ELF-1 (cell line): ENCODE results near the gene DLX1.
"Not testable (repeated sequence)": the region's sequence is repeated elsewhere in the genome, so short reads cannot be mapped to it uniquely, and the experiment has no call there.

ENCODE experiments used
- DNase-seq: peaks from one replicate; pipeline ENCODE4 v3.0.0-alpha.2; 2016; ENCODE audit warnings: low read depth, low spot score

The DLX1 gene

DNA sequence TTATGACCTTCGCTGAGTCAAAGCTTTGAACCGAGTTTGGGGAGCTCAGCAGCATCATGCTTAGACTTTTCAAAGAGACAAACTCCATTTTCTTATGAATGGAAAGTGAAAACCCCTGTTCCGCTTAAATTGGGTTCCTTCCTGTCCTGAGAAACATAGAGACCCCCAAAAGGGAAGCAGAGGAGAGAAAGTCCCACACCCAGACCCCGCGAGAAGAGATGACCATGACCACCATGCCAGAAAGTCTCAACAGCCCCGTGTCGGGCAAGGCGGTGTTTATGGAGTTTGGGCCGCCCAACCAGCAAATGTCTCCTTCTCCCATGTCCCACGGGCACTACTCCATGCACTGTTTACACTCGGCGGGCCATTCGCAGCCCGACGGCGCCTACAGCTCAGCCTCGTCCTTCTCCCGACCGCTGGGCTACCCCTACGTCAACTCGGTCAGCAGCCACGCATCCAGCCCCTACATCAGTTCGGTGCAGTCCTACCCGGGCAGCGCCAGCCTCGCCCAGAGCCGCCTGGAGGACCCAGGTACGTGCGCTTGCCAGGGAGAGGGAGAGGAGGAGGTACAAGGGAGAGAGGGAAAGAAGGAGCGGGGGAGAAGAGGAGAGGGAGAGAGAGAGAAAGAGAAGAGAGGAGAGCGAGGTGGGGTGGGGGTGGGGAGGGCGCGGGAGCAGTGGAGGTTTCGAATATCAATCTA, at the start of gene DLX1:
DLX1 (plus strand) TSS at position 48 of the 700 bp plus-strand sequence; CDS start at position 219, 171 bp downstream.
- DNase-seq, result no peak

GRCh38 chr2:172038121-172038520, 47.2 kb upstream of the DLX1 start:
- DNase-seq, result no peak

- DNase-seq, result no peak
These were observed 46.7 kb upstream of the DLX1 start for GRCh38 chr2:172038604-172039003.

DNA sequence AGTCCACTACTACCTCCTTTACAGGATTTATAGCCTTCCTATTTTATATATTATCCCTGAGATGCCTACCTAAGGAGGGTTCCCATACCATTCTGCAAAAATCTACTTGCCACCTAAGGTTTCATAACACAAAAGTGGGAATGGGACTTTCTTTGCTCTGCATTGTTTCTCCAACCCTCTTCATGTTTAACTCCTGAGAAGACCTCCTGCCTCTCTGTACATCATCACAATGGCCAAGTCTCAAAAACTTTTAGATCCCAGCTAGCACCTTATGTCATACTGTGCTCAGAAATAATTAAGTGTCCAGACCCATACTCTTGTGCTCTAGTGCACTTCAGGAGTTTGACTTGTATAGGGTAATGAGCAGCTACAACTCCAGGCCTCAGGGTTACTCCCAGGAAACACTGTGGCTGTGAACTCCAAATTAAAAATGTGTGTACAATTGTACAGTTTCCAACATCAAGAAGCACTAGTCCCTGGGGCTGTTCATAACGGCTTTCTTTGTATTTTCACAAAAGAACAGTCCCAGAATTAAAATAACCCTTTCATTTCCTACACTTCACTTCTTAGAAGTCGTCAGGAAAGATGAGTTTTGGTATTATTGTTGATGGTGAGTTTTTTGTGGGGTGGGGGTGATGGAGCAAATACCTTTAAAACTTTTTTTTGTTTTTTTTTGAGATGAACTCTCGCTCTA, 46.1 kb upstream of the DLX1 start:
- DNase-seq, result no peak

DNA sequence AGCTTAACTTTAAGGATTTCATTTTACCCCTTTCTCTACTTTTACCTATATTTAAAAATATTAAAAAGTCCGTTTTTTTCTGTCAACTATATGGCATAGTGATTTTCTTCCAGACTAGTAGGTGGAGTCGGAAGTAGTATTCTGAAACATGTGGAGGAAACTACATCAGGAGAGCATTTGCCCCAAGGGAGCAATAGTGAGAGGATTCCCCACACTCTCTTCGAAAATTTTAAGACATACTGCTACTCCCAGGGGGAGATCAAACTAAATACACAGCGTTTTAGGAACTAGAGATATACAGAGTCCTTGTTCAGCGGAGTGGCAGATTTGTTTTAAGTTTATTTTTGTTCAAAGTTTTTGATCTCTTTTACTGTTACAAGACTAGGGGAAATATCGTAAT, 45.0 kb upstream of the DLX1 start:
- DNase-seq, result no peak

DNA sequence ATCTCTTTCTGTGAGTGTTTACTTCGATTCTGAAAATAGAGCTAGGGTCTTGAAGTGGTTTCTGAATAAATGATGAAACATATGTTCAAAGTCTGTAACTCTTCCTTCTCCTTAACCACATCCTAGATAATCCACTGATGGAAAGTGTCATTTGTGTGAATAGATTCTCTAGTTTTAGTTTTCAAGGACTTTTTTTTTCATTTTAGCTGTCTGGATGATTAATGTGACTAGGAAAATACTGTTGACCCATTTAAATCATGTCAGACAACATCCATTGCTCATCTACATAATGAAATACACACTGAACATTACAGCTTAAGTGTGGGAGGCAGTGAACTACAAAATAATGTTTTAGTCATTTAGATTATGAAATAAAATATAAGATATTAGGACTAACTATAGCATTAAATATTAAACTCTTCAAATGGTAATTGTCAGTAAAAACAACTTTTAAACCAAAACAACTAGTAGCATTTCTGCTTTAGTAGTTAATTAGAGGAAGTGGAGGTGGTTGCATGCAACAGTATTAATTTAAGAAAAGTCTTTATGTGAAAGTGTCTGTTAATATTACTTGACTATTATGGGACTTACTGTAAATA, 39.1 kb upstream of the DLX1 start:
- DNase-seq, result no peak

- DNase-seq, result no peak
These were observed 38.3 kb upstream of the DLX1 start for GRCh38 chr2:172046866-172047565.

DNA sequence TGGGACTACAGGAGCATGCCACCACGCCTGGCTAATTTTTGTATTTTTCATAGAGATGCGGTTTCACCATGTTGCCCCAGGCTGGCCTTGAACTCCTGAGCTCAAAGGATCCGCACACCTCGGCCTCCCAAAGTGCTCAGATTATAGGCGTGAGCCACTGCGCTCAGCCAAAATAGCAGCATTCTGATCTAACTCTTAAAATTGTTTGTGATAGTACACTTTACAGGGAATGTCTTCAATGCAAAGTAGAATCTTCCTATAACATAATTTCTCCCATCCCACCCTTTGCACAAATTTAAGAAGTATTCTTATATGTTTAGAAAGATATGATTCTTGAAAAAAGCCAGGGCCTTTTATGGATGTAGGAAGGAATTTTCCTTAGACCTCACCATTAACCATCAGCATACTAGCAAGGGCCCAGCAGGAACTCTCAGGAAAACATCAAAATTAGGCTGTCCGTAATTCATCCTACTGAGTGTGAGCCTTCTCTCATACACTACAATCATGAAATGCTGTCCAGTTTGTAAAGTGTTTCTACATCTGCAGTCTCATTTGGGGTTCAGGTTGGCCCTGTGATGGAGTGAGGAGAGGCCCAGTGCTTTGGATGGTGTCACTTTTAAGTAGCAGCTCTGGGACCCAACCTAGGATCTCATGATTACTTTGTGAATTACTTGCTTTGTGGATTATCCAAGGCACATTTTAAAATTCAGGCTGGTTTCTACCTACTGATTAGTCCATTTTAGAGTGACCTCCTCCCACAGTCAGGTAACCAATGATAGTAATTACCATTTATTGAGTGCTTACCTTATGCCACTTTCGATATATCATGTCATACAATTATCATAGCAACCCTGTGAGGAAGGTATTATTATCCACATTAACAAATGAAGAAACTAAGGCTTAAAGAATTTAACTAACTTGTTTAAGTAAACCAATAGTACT, 37.5 kb upstream of the DLX1 start:
- no peak for DNase-seq

DNA sequence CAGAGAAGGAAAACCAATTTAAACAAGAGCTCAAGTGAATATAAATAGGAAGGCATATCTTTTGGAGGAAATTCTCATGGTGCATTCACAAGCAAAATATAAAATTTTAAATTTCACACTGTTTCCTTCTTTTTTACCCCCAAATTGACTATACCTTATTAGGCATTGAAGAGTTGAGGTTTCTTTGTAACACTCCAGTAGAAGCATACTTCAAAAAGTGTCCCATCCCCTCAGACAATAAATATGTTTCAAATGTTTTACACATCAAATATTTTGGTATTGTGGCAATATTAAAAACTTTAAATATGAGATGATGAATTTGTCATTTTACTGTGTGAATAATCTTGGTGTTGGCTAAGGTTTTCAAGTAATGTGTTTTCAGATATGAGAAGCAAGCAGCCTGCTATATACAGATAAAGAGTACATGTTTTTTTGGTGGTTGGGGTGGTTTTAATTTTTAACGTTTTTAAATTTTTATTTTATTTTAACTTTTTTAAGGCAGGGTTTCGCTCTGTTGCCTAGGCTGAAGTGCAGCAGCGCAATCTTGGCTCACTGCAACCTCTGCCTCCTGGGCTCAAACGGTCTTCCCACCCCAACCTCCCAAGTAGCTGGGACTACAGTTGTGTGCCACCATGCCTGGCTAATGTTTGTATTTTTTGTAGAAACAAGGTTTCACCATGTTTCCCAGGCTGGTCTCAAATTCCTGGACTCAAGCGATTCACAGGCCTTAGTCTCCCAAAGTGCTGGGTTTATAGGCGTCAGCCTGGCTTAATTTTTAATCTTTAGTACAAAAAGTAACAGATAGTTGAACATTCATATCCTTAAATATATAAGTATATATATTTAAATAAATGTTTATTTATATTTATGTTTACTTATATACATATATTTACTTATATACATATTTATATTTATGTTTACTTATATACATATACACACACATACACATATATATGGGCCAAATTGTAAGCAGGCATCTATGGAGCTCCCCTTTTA, 36.5 kb upstream of the DLX1 start:
- no peak for DNase-seq

DNA sequence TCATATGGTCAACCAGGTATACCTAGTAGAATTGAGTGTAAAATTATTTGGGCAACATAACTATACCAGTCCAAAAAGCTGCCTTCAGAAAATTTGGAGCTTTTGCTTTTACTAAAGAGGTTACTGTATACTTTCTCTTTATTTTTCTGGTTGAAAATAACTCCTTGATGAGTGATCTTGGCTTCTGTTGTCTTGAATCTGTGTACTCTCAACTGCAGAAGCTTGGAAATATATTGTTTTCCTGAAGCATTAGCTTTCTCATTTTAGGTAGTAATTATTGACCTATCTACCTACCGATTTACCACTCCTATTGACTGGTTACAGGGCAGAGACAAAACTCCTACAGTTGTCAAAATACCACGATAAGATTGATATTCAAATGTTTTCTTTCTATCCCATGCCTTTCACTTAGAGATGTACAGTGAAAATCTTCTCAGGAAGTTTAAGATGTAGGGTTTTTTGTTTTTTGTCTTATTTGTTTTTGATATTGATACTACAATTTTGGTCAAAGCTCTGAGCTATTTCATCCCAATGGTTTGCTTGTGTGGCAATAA, 35.7 kb upstream of the DLX1 start:
- DNase-seq, result no peak

- DNase-seq, result no peak
These were observed 34.7 kb upstream of the DLX1 start for GRCh38 chr2:172050479-172051125.

GRCh38 chr2:172052000-172052983, 33.0 kb upstream of the DLX1 start:
- peak; percentile 15 for DNase-seq

DNA sequence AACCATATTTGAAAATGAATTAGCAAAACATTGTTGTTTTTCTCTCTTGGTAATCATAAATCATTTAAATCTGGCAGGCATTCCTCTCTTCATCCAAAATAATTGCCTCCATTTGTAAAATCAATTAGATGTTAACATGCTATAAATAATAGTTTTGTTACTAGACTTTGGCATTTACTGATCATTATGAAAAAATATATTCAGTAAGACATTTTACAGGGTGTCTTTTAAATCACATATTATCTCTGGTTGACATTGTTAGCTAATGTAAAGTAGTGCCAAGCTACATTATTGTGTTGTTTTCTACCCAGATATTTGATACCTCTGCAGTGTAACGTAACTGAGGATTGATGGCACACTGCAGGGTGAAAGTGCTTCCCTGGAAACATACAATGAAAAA, 31.8 kb upstream of the DLX1 start:
- no peak for DNase-seq

DNA sequence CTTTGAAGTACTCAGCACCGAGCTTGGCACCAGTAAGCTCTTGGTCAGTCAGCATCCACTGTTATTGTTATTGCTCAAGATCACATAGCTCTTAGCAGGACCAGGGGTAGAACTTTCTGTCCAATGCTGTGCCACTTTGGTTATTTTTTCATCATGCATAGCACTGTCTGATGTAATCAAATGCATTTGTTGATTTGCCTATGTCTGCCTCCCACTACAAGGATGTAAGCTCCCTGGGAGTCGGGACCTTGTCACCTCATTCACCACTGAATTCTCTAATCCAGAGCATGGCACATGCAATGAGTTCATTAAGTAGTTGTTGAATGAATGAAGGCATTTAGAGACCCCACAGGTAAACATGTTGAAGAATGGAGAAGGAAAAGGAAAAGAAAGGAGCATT, 29.0 kb upstream of the DLX1 start:
- no peak for DNase-seq

GRCh38 chr2:172058660-172059059, 26.6 kb upstream of the DLX1 start:
- no peak for DNase-seq

DNA sequence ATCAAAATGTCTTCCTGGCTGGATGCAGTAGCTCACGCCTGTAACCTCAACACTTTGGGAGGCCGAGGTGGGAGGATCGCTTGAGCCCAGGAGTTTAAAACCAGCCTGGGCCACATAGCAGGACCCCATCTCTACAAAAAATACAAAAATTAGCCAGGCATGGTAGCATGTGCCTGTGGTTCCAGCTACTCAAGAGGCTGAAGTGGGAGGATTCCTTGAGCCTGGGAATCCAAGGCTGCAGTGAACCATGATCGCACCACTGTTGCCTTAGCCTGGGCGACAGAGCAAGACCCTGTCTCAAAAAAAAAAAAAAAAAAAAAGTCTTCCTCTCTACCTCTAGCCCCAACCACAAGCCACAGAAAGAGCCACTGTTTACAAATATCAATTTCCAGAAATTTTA, 25.2 kb upstream of the DLX1 start:
- not testable (repeated sequence) for DNase-seq

DNA sequence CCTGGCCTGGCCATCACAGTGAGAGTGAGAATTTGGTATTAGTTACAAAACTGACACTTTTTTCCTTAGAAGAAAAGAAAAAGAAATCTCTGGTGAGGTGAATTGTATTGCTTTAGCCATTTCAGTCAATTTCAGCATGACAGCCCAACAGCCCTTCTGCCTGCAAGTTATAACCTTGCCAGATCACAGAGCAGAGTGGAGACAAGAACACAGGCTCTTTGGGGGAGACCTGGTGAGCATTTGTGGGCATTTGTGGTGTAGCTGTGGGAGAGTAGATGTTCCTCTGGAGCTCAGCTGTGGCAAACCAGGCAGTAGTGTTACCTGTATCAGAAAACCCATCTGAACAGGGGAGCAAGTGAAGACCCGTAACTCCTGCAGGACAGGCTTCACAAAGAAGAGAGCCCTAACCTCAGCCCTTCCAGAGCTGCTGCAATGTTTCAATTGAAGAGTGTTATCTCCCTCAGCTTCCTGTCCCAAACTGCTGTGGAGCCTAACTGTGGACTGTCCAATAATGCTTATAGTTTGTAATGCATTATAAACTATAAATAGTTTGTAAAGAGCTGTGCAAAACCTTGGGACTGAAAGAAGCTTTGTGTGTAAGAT, 22.8 kb upstream of the DLX1 start:
- DNase-seq, result no peak

GRCh38 chr2:172063446-172063845, 21.9 kb upstream of the DLX1 start:
- DNase-seq, result no peak
